Kidney epithelial cell (primary cell): ENCODE results near the gene TFIP11. TPM values are rescaled to one million over a fixed set of nuclear protein-coding genes. Genes with fewer than 3 reads are reported as not detected.

ENCODE experiments used
- DNase-seq: peaks from one replicate; pipeline ENCODE4 v3.0.0-alpha.2; 2010; ENCODE audit warnings: low read depth
- H3K27me3 ChIP-seq: 2 replicates; pipeline ENCODE4 v1.6.0; 2011; ENCODE audit warnings: low read length; ENCODE audit not compliant: control insufficient read depth, insufficient read depth
- H3K36me3 ChIP-seq: 2 replicates; pipeline ENCODE4 v1.5.1; 2011; ENCODE audit warnings: low read length; ENCODE audit not compliant: control insufficient read depth, insufficient read depth
- H3K4me3 ChIP-seq: 2 replicates; pipeline ENCODE4 v1.5.1; 2011; ENCODE audit warnings: low read depth, mild to moderate bottlenecking, control low read depth, low read length
- total RNA-seq: library from RNA; depleted of rRNA; stranded (reverse); fragments of >200 nt; gene quantifications from 2 replicates; pipeline ENCODE4 v1.2.3, GENCODE V29; 2015
- TF ChIP-seq, protein P1 (sequence below): IDR thresholded peaks from 2 replicates; pipeline ENCODE4 v1.5.1; 2011; ENCODE audit warnings: mild to moderate bottlenecking, moderate library complexity, low read length, control low read depth, inconsistent platforms; ENCODE audit not compliant: insufficient read depth, poor library complexity, severe bottlenecking

The TFIP11 gene
- total RNA-seq, 1 donor from 2014 or later = 45.8 TPM

- DNase-seq = no peak
- H3K27me3 ChIP-seq = no peaks in the 10 kb centered on the region
- peaks cover 1% of the 10 kb centered on the region for H3K36me3 ChIP-seq
- H3K4me3 ChIP-seq = peak overlapping the region; percentile 87
- TF ChIP-seq, protein P1, sequence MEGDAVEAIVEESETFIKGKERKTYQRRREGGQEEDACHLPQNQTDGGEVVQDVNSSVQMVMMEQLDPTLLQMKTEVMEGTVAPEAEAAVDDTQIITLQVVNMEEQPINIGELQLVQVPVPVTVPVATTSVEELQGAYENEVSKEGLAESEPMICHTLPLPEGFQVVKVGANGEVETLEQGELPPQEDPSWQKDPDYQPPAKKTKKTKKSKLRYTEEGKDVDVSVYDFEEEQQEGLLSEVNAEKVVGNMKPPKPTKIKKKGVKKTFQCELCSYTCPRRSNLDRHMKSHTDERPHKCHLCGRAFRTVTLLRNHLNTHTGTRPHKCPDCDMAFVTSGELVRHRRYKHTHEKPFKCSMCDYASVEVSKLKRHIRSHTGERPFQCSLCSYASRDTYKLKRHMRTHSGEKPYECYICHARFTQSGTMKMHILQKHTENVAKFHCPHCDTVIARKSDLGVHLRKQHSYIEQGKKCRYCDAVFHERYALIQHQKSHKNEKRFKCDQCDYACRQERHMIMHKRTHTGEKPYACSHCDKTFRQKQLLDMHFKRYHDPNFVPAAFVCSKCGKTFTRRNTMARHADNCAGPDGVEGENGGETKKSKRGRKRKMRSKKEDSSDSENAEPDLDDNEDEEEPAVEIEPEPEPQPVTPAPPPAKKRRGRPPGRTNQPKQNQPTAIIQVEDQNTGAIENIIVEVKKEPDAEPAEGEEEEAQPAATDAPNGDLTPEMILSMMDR = no peak
Observed at GRCh38 chr22:26483043-26483438, 29.2 kb downstream of the TFIP11 start.

GRCh38 chr22:26482161-26482560, 30.1 kb downstream of the TFIP11 start:
- no peaks in the 10 kb centered on the region for H3K27me3 ChIP-seq
- DNase-seq = no peak
- no peaks in the 10 kb centered on the region for H3K36me3 ChIP-seq
- H3K4me3 ChIP-seq = no peak overlapping the region
- TF ChIP-seq, protein P1 = no peak

DNA sequence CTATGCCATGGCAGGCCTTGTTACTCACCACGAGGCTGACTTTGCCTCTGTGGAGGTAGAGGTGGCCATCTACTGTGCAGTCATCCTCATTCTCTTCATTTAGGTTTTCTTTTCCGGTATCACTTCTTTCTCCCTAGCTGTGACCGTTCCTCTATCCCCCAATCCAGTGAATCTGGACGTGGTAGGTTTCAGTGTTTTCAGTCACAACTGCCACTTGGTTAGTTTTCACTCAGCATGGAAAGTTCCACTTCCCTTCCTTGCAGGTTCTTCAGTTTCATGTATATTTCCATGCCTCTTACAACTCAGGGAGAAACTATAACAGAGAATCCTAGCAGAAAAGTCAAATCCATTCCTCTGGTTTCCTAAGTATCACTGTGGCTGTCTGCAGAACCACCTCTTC, 30.6 kb downstream of the TFIP11 start:
- no peaks in the 10 kb centered on the region for H3K36me3 ChIP-seq
- DNase-seq = no peak
- H3K27me3 ChIP-seq = no peaks in the 10 kb centered on the region
- no peak overlapping the region for H3K4me3 ChIP-seq
- TF ChIP-seq, protein P1 = no peak

GRCh38 chr22:26481112-26481693, 31.1 kb downstream of the TFIP11 start:
- H3K27me3 ChIP-seq = no peaks in the 10 kb centered on the region
- peaks cover under 1% of the 10 kb centered on the region for H3K36me3 ChIP-seq
- TF ChIP-seq, protein P1 = no peak
- no peak for DNase-seq
- H3K4me3 ChIP-seq = no peak overlapping the region

DNA sequence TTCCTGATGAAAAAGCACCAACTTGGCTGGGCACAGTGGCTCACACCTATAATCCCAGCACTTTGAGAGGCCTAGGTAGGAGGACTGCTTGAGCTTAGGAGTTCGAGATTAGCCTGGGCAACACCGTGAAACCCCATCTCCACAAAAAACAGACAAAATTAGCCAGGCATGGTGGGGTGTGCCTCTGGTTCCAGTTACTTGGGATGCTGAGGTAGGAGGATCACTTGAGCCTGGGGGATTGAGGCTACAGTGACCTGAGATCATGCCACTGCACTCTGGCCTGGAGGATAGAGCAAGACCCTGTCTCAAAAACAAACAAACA, 31.7 kb downstream of the TFIP11 start:
- TF ChIP-seq, protein P1 = no peak
- DNase-seq = no peak
- H3K27me3 ChIP-seq = no peaks in the 10 kb centered on the region
- H3K4me3 ChIP-seq = no peak overlapping the region
- peaks cover 1% of the 10 kb centered on the region for H3K36me3 ChIP-seq

DNA sequence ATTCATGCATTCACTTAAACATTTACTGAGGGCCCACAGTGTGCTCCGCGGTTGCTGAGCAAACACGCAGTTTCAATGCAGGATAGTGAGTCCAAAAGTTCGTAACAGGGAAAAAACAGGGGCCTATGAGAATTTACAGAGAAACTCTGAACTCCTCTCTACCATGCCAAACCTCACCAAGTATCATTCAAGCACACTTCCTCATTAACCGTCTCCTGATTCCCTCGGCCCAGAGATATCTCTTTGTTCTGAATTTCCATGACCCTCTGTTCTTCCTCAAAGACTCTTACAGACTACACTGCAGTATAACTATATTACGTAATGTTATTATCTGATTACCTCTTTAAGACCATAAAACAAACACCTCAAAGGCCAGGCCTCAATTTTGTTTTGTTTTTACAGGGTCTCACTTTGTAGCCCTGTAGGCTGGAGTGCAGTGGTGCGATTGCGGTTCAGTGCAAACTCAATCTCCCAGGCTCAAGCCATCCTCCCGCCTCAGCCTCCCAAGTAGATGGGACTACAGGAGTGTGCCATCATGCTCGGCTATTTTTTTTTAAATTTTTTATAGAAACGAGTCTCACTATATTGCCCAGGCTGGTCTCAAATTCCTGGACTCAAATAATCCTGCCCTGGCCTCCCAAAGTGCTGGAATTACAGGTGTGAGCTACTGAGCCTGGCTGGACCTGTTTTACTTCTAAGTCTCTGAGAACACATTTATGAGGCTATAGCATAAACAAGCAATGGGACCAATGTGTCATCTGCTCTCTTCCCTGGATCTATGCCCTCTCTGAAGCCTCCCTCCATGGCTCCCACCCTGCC, 32.3 kb downstream of the TFIP11 start:
- TF ChIP-seq, protein P1 = no peak
- H3K27me3 ChIP-seq = no peaks in the 10 kb centered on the region
- no peak for DNase-seq
- H3K4me3 ChIP-seq = peak overlapping the region; percentile 2
- H3K36me3 ChIP-seq = peaks cover 1% of the 10 kb centered on the region
